ENCODE measurements around the gene PATL1.
"Not testable (repeated sequence)": the region's sequence is repeated elsewhere in the genome, so short reads cannot be mapped to it uniquely, and the experiment has no call there.

PATL1 gene

GRCh38 chr11:59629996-59630395 is 38.8 kb downstream of the PATL1 start:
- no peak overlapping the region for H3K27ac ChIP-seq (replicated peaks)

GRCh38 chr11:59626969-59627368 is 41.9 kb downstream of the PATL1 start:
- not testable (repeated sequence) for H3K27ac ChIP-seq (replicated peaks); DNase-seq (ENCODE audit: low read depth in 1 of 2, low spot score in 1 of 2); H3K27me3 ChIP-seq (ENCODE audit: insufficient read depth, poor library complexity, severe bottlenecking); H3K4me3 ChIP-seq (replicated peaks; ENCODE audit: insufficient read depth, low read length)

More at GRCh38 chr11:59629996-59630395, 38.8 kb downstream of the PATL1 start:
- TF ChIP-seq CTCF (IDR thresholded peaks at IDR 0.05; ENCODE audit: insufficient read depth, low read length), result no peak
- no peak for TF ChIP-seq SPI1 (IDR thresholded peaks at IDR 0.05; ENCODE audit: borderline replicate concordance, low read depth)
- no peak for TF ChIP-seq GABPA (IDR thresholded peaks at IDR 0.05; ENCODE audit: low read depth)
- no peak for DNase-seq (ENCODE audit: low read depth in 1 of 2, low spot score in 1 of 2)
- no peaks in the 10 kb centered on the region for H3K27me3 ChIP-seq (ENCODE audit: insufficient read depth, poor library complexity, severe bottlenecking)
- H3K4me3 ChIP-seq (replicated peaks; ENCODE audit: insufficient read depth, low read length), result no peak overlapping the region

GRCh38 chr11:59625703-59626102 is 43.1 kb downstream of the PATL1 start:
- no peak overlapping the region for H3K27ac ChIP-seq (replicated peaks)
- TF ChIP-seq REST (IDR thresholded peaks at IDR 0.05; ENCODE audit: insufficient replicate concordance, low read depth) (no peak), CTCF (IDR thresholded peaks at IDR 0.05; ENCODE audit: insufficient read depth, low read length) (no peak), SPI1 (IDR thresholded peaks at IDR 0.05; ENCODE audit: borderline replicate concordance, low read depth) (no peak), GABPA (IDR thresholded peaks at IDR 0.05; ENCODE audit: low read depth) (no peak), POLR2AphosphoS5 (IDR thresholded peaks at IDR 0.05; ENCODE audit: low read depth) (no peak)
- H3K27me3 ChIP-seq (ENCODE audit: insufficient read depth, poor library complexity, severe bottlenecking), result no peaks in the 10 kb centered on the region
- no peak for DNase-seq (ENCODE audit: low read depth in 1 of 2, low spot score in 1 of 2)
- no peak overlapping the region for H3K4me3 ChIP-seq (replicated peaks; ENCODE audit: insufficient read depth, low read length)

GRCh38 chr11:59617876-59618275 is 51.0 kb downstream of the PATL1 start:
- no peak for DNase-seq (ENCODE audit: low read depth in 1 of 2, low spot score in 1 of 2)
- Histone ChIP-seq H3K27me3 (ENCODE audit: insufficient read depth, poor library complexity, severe bottlenecking) (no peaks in the 10 kb centered on the region), H3K4me3 (replicated peaks; ENCODE audit: insufficient read depth, low read length) (no peak overlapping the region), H3K27ac (replicated peaks) (no peak overlapping the region)
- TF ChIP-seq GABPA (IDR thresholded peaks at IDR 0.05; ENCODE audit: low read depth) (no peak), REST (IDR thresholded peaks at IDR 0.05; ENCODE audit: insufficient replicate concordance, low read depth) (no peak)

- DNase-seq (ENCODE audit: low read depth in 1 of 2, low spot score in 1 of 2), result no peak
- H3K27me3 ChIP-seq (ENCODE audit: insufficient read depth, poor library complexity, severe bottlenecking), result no peaks in the 10 kb centered on the region
- H3K27ac ChIP-seq (replicated peaks), result peak overlapping the region; percentile 77
- no peak for TF ChIP-seq SPI1 (IDR thresholded peaks at IDR 0.05; ENCODE audit: borderline replicate concordance, low read depth)
- TF ChIP-seq GABPA (IDR thresholded peaks at IDR 0.05; ENCODE audit: low read depth), result no peak
- no peak for TF ChIP-seq CTCF (IDR thresholded peaks at IDR 0.05; ENCODE audit: insufficient read depth, low read length)
- TF ChIP-seq REST (IDR thresholded peaks at IDR 0.05; ENCODE audit: insufficient replicate concordance, low read depth), result peak; percentile 45
- peak; percentile 42; the same call in 1 of the 2 replicates for TF ChIP-seq POLR2AphosphoS5 (IDR thresholded peaks at IDR 0.05; ENCODE audit: low read depth)
- H3K4me3 ChIP-seq (replicated peaks; ENCODE audit: insufficient read depth, low read length), result peak overlapping the region; percentile 41
Measured at GRCh38 chr11:59616396-59616982, 52.3 kb downstream of the PATL1 start.

All from HL-60 (cell line).